Left lobe of liver (tissue), 2 donors: ENCODE measurements around the gene SZRD1. TPM values are rescaled to one million over a fixed set of nuclear protein-coding genes. Genes with fewer than 3 reads are reported as not detected.
A peak's percentile ranks its signal among the peaks of the same experiment; 100 is the strongest.

ENCODE experiments used
- ATAC-seq: fragments of 200-7000 bp; cut with Tn5 transposase; one replicate; pipeline ENCODE4 v1.9.1; 2020; ENCODE audit warnings: mild to moderate bottlenecking, moderate library complexity
- DNase-seq: peaks from one replicate; pipeline ENCODE4 v3.0.0-alpha.2; 2020; ENCODE audit warnings: low spot score
- total RNA-seq: library from RNA; stranded (reverse); gene quantifications from one replicate; pipeline ENCODE4 v1.2.1, GENCODE V29; 2021
- donor health status: DM: no; HTN: no; CAD: no; lungs with moderate emphysema.
- donor health status: DM: no; HTN: yes; CAD: no.

Gene SZRD1
- total RNA-seq, 1 donor from 2014 or later = 42.1 TPM

DNA sequence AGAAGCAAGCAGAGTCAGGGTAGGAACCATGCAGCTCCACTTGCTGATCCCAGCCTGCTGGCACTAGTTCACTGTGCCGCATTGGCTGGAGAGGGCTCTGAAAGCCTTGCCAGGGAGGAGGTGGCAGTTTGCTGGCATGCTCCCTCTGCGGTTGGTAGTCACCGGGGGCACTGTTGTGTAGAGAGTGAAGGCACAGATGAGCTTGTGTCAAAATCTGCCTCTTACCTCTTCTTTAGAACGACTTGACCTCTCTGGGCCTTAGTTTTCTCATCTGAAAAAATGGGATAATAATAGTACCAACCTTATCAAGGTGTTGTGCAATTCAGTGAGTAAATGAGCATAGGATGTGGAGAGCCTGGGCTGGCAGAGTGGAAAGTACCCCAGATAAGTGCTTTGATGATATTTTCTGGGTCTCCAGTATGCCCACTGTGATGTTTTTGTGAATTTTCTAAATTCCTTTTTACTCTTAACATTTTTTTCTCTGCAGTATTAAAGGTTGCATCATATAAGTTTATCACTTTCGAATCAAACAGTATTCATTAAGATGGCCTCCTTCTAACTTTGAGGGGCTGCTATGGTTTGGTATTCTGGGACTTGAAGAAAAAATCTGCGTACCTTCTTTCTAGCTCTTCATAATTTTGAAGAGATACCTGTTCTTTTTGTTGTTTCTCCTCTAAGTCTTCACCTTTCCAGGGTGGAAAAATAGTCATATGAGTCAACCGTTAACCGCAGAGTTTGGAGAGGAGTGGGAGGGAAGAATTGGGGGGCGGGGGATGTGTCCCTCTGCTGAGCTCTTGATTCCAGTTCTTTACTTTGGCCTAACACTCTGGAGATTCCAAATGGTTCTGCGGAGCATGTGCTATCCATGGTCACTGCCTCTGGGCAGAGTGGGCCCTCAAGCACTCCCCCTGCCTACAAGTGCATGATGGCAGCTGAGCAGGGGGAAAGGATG, 26.8 kb downstream of the SZRD1 start:
- DNase-seq = no peak

DNA sequence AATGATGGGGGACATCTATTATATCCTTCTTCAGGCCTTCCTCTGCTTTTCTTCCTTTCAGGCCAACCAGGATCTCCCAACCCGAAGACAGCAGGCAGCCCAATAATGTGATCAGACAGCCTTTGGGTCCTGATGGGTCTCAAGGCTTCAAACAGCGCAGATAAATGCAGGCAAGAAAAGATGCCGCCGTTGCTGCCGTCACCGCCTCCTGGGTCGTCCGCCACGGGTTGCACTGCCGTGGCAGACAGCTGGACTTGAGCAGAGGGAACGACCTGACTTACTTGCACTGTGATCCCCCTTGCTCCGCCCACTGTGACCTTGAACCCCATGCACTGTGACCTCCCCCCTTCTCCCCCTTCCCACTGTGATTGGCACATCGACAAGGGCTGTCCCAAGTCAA, 27.9 kb downstream of the SZRD1 start:
- no peak for ATAC-seq
- no peak for DNase-seq

More for the DNA sequence above, 26.8 kb downstream of the SZRD1 start:
- ATAC-seq = peak; percentile 43

DNA sequence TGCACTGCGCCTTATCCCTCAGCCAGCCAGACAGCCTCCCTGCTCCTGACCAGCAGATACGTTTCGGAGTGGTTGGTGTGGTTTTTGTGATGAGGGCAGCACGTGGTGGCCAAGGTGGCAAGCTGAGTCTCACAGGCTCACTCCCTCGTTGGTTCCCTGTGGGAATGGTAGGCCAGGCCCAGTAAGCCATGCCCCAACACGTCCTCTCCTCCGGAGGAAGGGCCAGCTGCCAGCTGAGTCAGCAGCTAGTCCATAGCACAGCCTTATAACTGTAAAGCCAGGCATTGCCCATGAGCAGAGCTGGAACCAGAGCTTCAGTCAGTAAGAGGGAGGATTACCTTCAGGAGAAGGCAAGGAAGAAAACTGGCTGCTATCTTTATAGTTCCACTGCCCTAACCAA, 29.5 kb downstream of the SZRD1 start:
- peak; percentile 25 for ATAC-seq
- no peak for DNase-seq

DNA sequence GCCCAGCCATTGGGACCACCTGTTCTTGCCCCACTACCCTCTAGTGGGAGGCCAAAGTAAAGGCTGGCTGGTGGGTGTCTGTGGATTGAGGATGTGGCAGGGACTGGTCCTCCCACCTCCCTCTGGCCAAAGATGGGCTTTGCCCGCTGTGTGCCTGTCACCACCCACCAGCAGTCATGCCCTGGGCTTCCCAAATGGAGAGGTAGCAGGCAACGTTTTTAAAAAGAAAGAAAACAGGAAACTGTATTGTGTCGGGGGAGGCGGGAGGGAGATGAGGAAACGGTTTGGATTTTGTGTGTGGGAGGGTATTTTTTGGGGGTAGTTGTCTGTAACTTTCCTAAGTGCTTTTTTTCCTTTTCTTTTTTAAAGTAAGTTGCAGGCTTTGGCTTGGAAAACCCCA, 30.1 kb downstream of the SZRD1 start:
- no peak for ATAC-seq
- no peak for DNase-seq

DNA sequence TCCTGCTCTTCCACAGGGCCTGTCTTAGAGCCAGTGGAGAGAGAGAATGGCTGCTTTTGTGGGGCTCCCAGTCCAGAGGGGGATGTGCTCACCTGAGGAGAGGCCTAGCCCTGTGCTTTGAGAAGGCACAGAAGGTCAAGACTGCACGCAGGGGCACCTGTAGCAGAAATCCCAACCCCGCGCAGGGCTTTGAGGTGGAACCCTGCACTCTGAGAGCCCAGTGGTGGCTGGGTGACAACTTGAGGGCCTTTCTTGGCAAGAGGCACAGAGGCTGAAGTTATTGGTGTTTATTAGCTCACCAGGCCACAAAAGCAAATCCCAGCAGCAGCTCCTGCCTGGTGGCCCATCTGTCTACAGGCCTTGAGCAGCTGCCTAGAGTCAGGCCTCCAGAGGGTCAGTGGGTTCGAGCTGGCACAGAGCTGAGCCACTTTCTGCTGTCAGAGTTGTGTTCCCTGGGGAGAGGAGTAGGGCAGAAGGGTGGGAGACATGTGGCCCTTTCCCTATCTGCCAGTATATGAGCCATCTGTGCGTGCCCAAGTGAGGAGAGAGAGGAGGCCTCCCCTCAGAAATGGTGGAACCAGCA, 31.4 kb downstream of the SZRD1 start:
- no peak for ATAC-seq
- no peak for DNase-seq

DNA sequence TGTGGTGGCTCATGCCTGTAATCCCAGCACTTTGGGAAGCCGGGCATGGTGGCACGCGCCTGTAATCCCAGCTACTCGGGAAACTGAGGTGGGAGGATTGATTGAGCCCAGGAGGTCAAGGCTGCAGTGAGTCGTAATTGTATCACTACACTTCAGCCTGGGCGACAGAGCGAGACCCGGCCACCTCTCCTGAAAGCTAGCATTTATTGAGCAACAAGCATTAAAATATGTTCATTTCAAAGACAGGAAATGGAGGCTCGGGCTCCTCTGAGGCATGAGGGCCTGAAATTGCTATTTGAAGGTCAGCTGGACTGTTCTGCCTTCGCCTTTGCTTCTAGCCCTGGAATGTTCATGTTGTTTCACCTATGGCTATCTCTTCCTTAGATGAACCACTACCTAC, 35.7 kb downstream of the SZRD1 start:
- DNase-seq = no peak
- ATAC-seq = no peak

DNA sequence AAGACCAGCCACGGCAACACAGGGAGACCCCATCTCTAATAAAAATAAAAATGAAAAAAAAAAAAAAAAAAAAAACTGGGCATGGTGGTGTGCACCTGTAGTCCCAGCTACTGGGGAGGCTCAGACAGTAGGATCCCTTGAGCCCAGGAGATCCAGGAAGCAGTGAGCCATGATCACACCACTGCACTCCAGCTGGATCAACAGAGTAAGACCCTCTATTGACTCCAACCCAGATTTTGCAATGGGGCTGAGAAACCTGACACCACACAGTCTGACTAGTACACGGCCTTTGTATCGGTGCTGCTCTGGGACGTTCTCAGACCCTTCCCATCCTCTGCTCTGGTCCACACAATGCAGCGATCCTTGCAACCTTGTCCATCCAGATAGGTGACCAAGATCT, 38.4 kb downstream of the SZRD1 start:
- ATAC-seq (no peak), DNase-seq (no peak)

DNA sequence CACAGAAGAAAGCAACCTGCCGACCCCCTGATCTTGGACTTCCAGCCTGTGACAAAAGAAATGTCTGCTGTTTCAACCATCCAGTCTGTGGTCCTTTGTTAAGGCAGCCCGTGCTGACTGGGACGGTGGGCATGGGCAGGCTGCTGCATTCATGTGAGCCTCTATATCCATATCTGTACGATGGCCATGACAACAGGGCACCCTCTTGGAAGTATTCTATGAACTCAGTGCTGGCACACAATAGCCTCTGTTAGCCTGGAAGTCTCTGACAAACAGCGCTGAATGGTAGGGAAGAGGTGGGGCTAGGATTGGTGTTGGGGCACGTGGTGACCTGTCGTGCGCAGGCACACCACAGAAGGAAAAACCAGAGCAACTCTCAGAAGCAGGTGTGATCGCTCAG, 39.8 kb downstream of the SZRD1 start:
- DNase-seq (no peak), ATAC-seq (no peak)

DNA sequence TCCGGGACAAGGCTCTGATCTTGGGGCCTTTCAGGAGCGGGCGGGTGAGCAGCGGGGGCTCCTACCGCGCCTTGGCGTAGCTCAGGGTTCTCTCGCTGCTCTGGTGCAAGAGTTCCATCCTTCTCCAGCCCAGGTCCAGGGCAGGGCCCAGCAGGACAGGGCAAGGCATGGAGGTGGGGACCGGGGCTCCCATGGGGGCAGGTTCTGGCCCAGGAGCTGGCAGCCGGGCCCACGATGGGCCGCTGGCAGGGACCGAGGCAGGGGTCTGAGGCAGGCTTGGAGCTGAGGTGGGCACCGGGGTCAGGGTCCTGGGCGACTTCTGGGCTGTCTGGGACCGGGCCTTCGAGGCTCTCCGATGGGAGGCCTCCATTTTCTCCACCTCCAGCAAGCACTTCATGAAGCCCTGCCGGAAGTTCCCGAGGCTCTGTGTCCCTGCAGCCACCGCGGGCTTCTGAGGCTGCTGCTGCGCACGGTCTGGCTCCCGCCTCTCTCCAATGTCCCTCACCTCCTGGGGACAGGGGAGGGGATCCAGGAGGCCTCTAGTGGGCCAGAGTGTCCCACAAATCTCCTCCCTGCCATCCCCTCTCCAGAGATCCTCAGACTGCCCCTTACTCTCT, 42.6 kb downstream of the SZRD1 start:
- DNase-seq (no peak), ATAC-seq (no peak)

DNA sequence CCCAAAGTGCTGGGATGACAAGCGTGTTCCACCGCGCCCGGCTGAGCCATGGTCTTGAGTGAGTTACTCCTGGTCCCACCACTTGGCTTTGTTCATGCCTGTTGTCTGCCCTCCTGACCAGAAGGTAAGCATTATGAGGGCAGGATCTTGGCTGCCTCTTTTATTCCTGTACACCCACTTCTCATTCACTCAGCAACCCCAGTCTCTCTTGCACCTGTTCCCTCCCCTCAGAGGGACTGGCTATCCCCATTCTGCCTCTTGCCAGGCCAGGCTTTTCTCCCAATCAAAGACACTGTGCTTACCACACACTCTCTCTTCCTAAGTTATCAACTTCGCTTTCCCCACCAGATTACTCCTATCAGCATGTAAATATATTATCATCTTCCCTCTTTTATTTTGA, 43.8 kb downstream of the SZRD1 start:
- DNase-seq = no peak
- ATAC-seq = no peak

DNA sequence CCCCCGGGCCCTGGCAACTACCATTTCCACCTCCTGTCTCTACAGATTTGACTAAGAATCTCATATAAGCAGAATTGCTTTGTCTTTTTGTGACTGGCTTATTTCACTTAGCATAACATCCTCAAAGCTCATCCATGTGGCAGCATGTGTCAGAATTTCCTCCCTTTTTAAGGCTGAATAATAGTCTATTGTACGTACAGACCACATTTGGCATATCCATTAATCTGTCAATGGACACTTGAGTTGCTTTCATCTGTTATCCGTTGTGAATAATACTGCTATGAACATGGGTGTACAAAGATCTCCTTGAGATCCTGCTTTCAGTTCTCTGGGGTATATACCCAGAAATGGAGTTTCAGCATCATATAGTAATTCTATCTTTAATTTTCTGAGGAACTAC, 46.1 kb downstream of the SZRD1 start:
- ATAC-seq (no peak), DNase-seq (no peak)

DNA sequence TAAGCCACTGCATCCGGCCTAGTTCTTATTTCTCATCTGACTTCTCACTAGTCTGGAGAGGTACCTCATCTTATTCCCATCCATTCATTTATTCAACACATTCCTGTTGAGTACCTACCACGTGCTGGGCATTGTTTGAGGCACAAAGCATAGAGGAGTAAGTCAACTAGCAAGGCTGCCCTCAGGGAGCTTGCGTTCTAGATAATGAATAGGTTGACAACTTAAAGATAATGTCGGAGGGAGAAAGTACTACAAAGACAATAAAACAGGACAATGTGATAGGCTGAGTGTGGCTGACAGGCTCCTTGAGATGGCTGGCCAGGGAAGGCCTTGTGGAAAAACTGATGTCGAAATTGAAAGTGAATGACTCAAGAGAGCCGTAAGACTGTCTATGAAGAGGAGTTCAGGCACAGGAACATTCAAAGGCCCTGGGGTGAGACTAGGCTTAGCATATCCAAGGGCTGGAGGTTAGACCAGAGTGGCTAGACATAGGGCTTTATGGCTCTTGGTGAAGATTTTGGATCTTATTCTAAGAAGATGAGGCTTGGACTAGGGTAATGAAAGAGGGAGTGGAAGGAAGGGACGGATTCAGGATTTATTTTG, 51.9 kb downstream of the SZRD1 start:
- DNase-seq (no peak), ATAC-seq (no peak)

DNA sequence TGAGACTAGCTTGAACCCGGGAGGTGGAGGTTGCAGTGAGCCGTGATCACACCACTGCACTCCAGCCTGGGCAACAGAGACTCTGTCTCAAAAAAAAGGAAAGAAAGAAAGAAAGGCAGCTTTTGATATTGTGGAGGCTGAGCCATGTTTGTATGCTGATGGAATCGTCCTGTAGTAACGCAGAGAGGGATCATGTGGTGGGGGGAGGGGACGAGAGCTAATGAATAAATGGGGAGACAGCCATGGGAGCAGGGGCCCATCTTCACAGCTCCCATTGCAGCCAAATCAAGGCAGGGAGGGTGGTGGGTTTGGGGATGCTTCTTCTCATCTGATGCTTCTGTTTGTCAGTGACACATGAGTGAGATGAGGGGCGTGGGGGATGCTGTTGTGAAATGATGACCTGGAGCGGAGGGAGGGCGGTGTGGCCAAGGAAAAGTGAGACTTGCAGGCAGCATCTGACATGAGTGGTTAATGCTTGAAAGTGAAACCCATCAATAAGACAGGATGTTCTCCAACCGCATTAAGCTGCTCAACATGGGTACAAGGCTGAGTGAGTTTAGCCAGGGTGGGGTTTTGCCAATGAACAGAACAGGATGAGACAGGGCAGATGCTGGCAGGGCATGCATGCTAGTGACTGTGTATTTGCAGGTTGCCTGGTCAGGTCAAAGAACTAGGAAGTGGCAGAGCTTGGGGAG, 53.5 kb downstream of the SZRD1 start:
- ATAC-seq = no peak
- no peak for DNase-seq

DNA sequence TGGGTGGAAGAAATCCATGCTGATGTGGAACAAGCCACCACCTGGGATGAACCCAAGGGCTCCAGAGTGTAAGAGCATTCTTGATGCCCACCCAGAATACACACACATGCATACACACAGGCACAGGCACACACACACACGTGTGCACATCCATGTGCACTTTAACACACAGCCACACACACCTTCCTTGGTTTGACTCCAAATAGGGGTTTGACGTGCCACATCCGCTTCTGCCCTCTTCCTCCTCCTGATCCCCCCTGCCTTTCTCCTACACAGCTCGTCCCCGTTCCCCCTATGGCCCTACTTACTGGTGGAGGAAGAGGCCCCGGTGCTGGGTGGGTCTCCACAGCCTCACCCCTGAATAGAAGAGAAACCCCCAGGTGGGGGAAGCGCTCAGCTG, 54.2 kb downstream of the SZRD1 start:
- ATAC-seq = no peak

DNA sequence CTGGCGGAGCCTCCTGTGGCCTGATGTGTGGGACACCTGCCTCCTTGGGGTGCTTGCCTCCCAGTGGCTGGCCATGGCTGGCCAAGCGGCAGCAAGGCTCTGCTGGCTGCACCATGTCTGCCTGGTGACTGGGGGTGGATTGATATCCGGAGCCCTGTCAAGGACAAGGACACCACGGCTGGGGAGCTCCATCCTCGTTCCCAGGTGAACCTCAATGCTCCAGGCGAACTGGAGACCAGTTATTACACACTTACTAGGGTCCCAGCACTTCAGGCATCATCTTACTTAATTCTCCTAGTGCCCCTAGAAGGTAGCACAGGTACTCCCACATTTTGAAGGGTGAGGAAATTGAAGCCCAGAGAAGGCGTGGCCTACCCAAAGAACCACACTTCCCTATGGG, 55.0 kb downstream of the SZRD1 start:
- ATAC-seq = no peak
- DNase-seq = no peak

More for the DNA sequence above, 54.2 kb downstream of the SZRD1 start:
- DNase-seq = no peak

DNA sequence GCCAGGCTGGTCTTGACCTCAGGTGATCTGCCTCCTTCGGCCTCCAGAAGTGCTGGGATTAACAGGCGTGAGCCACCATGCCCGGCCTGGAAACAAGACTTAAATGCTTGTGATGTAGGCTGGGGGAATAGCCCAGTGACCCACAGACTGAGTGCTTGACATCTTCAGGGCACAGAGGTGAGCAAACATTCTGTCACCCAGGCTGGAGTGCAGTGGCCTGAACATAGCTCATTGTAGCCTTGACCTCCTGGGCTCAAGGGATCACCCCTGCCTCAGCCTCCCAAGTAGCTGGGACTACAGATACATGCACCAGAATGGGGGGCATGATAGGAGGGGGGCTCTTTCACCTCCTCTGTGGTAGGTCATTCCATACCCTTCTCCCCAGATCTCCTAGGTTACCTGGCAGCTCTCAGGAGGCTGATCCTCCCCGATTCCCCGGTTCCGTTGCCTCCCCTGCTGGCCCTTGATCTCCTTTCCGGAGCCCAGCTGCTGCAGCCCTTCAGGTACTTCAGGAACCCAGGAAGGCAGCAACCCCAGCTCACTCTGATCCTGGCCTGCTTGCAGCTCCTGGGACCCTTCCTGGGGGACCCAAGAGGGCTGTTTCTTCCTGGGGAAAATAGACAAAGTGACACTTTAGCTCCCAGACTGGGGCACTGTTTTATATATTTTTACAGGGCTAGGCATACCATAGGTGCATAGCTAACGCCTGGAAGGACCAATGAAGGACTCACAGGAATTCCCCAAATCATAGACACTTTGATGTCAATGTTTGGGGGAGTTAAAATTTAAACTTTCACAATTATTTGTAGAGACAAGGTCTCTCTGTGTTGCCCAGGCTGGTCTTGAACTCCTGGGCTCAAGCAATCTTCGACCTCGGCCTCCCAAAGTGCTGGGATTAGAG, 58.3 kb downstream of the SZRD1 start:
- DNase-seq (no peak), ATAC-seq (peak; percentile 28)

DNA sequence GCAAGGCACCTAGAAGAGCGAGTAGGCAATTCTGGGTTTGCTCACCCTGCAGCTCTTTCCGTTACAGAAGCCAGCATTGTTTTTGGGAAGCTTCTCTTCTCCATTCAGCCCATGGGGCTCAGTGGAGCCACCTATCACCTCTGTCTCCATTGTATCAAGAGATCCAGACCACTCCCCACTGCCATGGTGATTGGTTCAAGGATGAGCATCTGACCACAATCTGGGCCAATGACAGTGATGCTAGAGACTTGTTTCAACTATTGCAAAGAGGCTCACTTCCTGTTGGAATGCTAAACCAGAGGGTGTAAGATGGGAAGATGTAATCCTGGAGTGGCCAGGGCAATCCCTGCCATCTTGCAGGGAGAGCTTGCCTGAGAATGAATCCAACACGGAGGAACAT, 63.6 kb downstream of the SZRD1 start:
- no peak for ATAC-seq
- no peak for DNase-seq

DNA sequence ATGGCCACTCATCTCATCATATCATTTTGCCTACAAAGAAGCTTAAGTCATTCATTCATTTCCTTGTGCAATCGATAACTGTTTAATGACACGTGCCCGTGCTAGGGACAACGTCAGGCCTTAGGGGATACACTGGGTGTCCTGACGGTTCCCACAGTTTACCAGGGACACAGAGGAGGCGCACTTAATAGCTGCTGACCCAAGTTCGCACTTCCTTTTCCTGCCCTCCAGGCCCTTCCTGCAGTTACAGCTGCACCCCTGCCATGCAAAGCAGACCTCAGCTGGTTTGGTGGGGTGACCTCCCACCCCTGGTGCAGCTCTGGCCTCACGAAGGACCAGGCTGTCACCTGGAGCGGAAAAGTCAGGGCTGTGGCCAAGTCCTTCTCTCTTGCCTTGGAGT, 66.0 kb downstream of the SZRD1 start:
- DNase-seq = no peak
- peak; percentile 70 for ATAC-seq

DNA sequence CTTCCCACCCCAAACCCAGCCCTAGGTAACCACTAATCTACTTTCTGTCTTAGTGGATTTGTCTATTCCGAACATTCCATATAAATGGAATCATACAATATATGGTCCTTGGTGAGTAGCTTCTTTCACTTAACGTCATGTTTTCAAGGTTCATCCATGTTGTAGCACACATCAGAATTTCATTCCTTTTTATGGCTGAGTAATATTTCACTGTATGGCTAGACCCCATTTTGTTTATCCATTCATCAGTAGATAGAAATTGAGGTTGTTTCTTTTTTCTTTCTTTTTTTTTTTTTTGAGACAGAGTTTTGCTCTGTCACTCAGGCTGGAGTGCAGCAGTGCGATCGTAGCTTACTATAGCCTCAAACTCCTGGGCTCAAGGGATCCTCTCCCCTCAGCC, 67.0 kb downstream of the SZRD1 start:
- DNase-seq (no peak), ATAC-seq (no peak)

DNA sequence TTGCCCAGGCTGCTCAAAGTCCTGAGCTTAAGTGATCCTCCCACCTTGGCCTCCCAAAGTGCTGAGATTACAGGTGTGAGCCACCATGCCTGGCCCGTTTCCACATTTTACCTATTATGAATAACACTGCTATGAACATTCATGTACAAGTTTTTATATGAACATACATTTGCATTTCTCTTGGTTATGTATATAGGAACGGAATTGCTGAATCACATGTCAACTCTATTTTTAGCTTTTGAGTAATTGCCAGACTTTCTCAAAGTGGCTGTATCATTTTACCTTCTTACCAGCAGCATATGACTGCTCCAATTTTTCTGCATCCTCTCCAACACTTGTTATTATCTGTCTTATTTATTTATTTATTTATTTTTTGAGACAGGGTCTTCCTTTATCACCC, 67.5 kb downstream of the SZRD1 start:
- DNase-seq = no peak
- ATAC-seq = no peak
